Peyer's patch (tissue), 4 donors: ENCODE data around the gene MRPL19.

Experiments
- CTCF ChIP-seq, 6 experiments: fragments of 450-650 bp in 4 of 6; fragments of 200-600 bp in 2 of 6; sonication (generic) in 1 of 6; IDR thresholded peaks; one replicate each; pipeline ENCODE4 v1.5.1; 2017 to 2019; ENCODE audit warnings: antibody characterized with exemption in 6 of 6, mild to moderate bottlenecking in 3 of 6, moderate library complexity in 1 of 6
- POLR2A ChIP-seq, 2 donors: fragments of 450-650 bp; IDR thresholded peaks; one replicate each; pipeline ENCODE4 v1.5.1; 2017; ENCODE audit warnings: antibody characterized with exemption in 2 of 2, mild to moderate bottlenecking in 2 of 2, moderate library complexity in 2 of 2

- TF ChIP-seq POLR2A (IDR thresholded peaks at IDR 0.05) = no peak
- no peak for TF ChIP-seq CTCF (IDR thresholded peaks at IDR 0.05)
These were observed 30.2 kb upstream of the MRPL19 start for GRCh38 chr2:75616406-75616805.
